NB4 (cell line): Measurements from ENCODE around the gene CTNNA2.

Source experiments
- CTCF ChIP-seq: IDR thresholded peaks from one replicate; pipeline ENCODE4 v1.5.1; 2012; ENCODE audit warnings: low read depth, low read length
- MAX ChIP-seq: IDR thresholded peaks from 2 replicates; pipeline ENCODE4 v1.6.1; 2011; ENCODE audit warnings: low read depth, low read length
- POLR2A ChIP-seq: IDR thresholded peaks from 2 replicates; pipeline ENCODE4 v1.6.1; 2011; ENCODE audit warnings: mild to moderate bottlenecking; ENCODE audit not compliant: insufficient read length; ENCODE audit errors: extremely low read depth

GRCh38 chr2:80475970-80476369 is 963.1 kb downstream of the CTNNA2 start:
- no peak for TF ChIP-seq CTCF
- no peak for TF ChIP-seq POLR2A
- TF ChIP-seq MAX, result no peak
